HepG2 (cell line): Measurements from ENCODE around the gene HAP1. TPM values are rescaled to one million over a fixed set of nuclear protein-coding genes. Genes with fewer than 3 reads are reported as not detected.
A peak's percentile ranks its signal among the peaks of the same experiment; 100 is the strongest.

Source experiments
- ARNT ChIP-seq: fragments of 450-650 bp; IDR thresholded peaks from 2 replicates; pipeline ENCODE4 v1.6.1; 2017
- HMG20A ChIP-seq: IDR thresholded peaks from 2 replicates; pipeline ENCODE4 v1.6.1; 2016; ENCODE audit warnings: borderline replicate concordance
- IRX3 ChIP-seq: sonication (generic); formaldehyde crosslinking; IDR thresholded peaks from 2 replicates; pipeline ENCODE4 v1.8.1; 2023; ENCODE audit warnings: mild to moderate bottlenecking, low read depth, missing genetic modification reagents, borderline replicate concordance
- KLF16 ChIP-seq, 2 experiments: sonication (generic) in 1 of 2; formaldehyde crosslinking in 1 of 2; IDR thresholded peaks; 2 replicates each; pipeline versions ENCODE4 v1.6.1 to v1.8.0; 2016 to 2023; ENCODE audit warnings: missing genetic modification reagents in 2 of 2, missing compliant biosample characterization in 1 of 2
- MTF1 ChIP-seq: sonication (generic); formaldehyde crosslinking; IDR thresholded peaks from 2 replicates; pipeline ENCODE4 v1.5.0; 2020; ENCODE audit warnings: missing genetic modification reagents
- MTF2 ChIP-seq: sonication (generic); formaldehyde crosslinking; IDR thresholded peaks from 2 replicates; pipeline ENCODE4 v1.5.0; 2020; ENCODE audit warnings: missing genetic modification reagents, borderline replicate concordance
- PCBP2 ChIP-seq: fragments of 200-400 bp; formaldehyde crosslinking; optimal IDR thresholded peaks from 2 replicates; pipeline ENCODE3; 2018; ENCODE audit warnings: low read length, low read depth; ENCODE audit not compliant: poor library complexity, severe bottlenecking
- PPARG ChIP-seq: conservative IDR thresholded peaks from 2 replicates; pipeline ENCODE4 v1.6.1; 2016; ENCODE audit warnings: missing biosample characterization, missing genetic modification reagents
- RFX3 ChIP-seq: IDR thresholded peaks from 2 replicates; pipeline ENCODE4 v1.6.1; 2016; ENCODE audit warnings: missing biosample characterization, missing genetic modification reagents
- SALL1 ChIP-seq: sonication (generic); formaldehyde crosslinking; IDR thresholded peaks from 2 replicates; pipeline ENCODE4 v1.8.0; 2022; ENCODE audit warnings: mild to moderate bottlenecking, missing genetic modification reagents
- SAP130 ChIP-seq: IDR thresholded peaks from 2 replicates; pipeline ENCODE4 v1.6.1; 2016; ENCODE audit warnings: low read depth
- SCMH1 ChIP-seq: sonication (generic); formaldehyde crosslinking; IDR thresholded peaks from 2 replicates; pipeline ENCODE4 v1.9.0; 2021; ENCODE audit warnings: missing genetic modification reagents, mild to moderate bottlenecking, borderline replicate concordance
- SOX6 ChIP-seq, 2 experiments: fragments of 450-650 bp in 1 of 2; sonication (generic) in 1 of 2; formaldehyde crosslinking in 1 of 2; IDR thresholded peaks; 2 replicates each; pipeline versions ENCODE4 v1.4.0 to v1.6.1; 2017 to 2020; ENCODE audit warnings: antibody characterized with exemption in 1 of 2, mild to moderate bottlenecking in 1 of 2, missing genetic modification reagents in 1 of 2
- THYN1 ChIP-seq: sonication (generic); formaldehyde crosslinking; IDR thresholded peaks from 2 replicates; pipeline ENCODE4 v1.8.1; 2023; ENCODE audit warnings: low read depth, mild to moderate bottlenecking, moderate library complexity, missing genetic modification reagents, borderline replicate concordance
- U2AF2 ChIP-seq: fragments of 200-400 bp; formaldehyde crosslinking; IDR thresholded peaks from 2 replicates; pipeline ENCODE4 v1.6.1; 2017; ENCODE audit warnings: low read depth, mild to moderate bottlenecking, low read length
- ZBTB7A ChIP-seq: sonication (generic); formaldehyde crosslinking; IDR thresholded peaks from 2 replicates; pipeline ENCODE4 v1.8.0; 2022; ENCODE audit warnings: mild to moderate bottlenecking, missing genetic modification reagents
- ZNF180 ChIP-seq: sonication (generic); formaldehyde crosslinking; IDR thresholded peaks from 2 replicates; pipeline ENCODE4 v1.4.0; 2020; ENCODE audit warnings: low read depth, missing genetic modification reagents, borderline replicate concordance
- ZNF333 ChIP-seq: sonication (generic); formaldehyde crosslinking; IDR thresholded peaks from 2 replicates; pipeline ENCODE4 v1.4.0; 2020; ENCODE audit warnings: mild to moderate bottlenecking, missing genetic modification reagents, borderline replicate concordance
- ZNF337 ChIP-seq: sonication (generic); formaldehyde crosslinking; IDR thresholded peaks from 2 replicates; pipeline ENCODE4 v1.5.1; 2020; ENCODE audit warnings: missing genetic modification reagents, low read depth, mild to moderate bottlenecking, borderline replicate concordance
- ZNF580 ChIP-seq: IDR thresholded peaks from 2 replicates; pipeline ENCODE4 v1.6.1; 2016; ENCODE audit warnings: low read depth, borderline replicate concordance
- polyA plus RNA-seq, 8 experiments: library from polyadenylated mRNA; depleted of rRNA in 3 of 8; stranded (reverse) in 7 of 8; unstranded in 1 of 8; fragments of >200 nt; fragmentation: Illumina TruSeq in 4 of 8; extraction: Trizol in 4 of 8; gene quantifications; 2 replicates each; pipeline versions ENCODE4 v1.2.1 to v1.2.3, GENCODE V29; 2011 to 2016; ENCODE audit warnings: low read depth in 4 of 8, missing spikeins in 1 of 8, mixed read lengths in 1 of 8; ENCODE audit not compliant: insufficient read depth in 1 of 8
- total RNA-seq, 5 experiments: library from RNA; depleted of rRNA; stranded (reverse); fragments of >200 nt; fragmentation: Illumina TruSeq; extraction: Trizol; gene quantifications; 2 replicates each; pipeline ENCODE4 v1.2.3, GENCODE V29; 2016; ENCODE audit warnings: low read depth in 1 of 5
- TF ChIP-seq, protein P1 (sequence below): sonication (generic); formaldehyde crosslinking; IDR thresholded peaks from 2 replicates; pipeline ENCODE4 v1.9.0; 2021; ENCODE audit warnings: missing genetic modification reagents, borderline replicate concordance
- TF ChIP-seq, protein P2 (sequence below): sonication (generic); formaldehyde crosslinking; IDR thresholded peaks from 2 replicates; pipeline ENCODE4 v1.4.0; 2020; ENCODE audit warnings: missing genetic modification reagents

HAP1 gene
- total and polyA plus RNA-seq, 2 of the 13 experiments (the other 11 are each of a cell fraction or from before 2014, with no cell fraction given) = 0.07 TPM

DNA sequence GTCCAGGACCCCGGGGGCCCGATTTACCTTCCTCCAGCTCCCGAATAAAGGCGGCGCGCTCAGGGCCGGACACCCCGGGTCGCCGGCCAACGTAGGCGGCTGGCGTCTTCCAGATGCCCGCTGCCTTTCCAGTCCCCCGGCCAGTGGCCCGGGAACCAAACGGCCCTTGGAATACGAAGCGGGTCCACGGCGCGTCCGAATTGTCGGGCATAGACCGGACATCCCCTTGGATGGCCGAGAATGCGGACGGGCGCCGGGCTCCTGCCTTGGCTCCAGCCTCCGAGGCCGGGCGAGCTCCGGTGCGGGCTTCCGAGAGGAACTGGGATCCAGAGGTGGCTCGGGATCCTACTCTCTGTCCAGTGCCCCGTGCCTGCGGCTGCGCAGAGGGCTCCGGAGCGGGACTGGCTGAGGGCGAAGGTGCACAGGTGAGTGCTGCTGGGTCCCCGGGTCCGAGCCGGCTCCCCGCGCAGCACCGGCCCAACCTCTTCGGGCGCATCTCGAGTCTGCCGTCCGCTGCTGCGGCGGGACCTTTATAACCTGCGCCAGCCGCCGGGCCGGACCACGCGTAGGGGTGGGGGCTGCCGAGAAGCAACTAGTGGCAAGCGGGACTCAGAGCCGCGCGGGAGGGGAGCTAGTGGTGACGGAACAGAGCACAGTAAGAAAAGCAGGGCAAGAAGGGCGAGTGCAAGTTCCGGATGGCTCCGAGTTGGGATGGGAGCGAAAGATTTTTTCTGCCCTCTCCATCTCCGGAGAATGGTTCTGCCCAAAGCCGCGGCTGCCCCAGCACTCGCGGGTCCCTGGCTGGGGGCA lies at the start of gene HAP1 (continued):
- peak; percentile 85; the same call in 1 of the 2 replicates for TF ChIP-seq ZNF333 (CRISPR knock-in tag)
- TF ChIP-seq SAP130 = peak; percentile 39
- TF ChIP-seq ZBTB7A (CRISPR knock-in tag) = no peak
- TF ChIP-seq PCBP2 = no peak
- peak; percentile 54; the same call in 1 of the 2 replicates for TF ChIP-seq IRX3 (CRISPR knock-in tag)
- no peak for TF ChIP-seq U2AF2
- TF ChIP-seq HMG20A (CRISPR knock-in tag) = no peak
- 0 out of 2 replicates have a peak, but pooled peaks have one; percentile 22 for TF ChIP-seq PPARG (CRISPR knock-in tag)
- TF ChIP-seq KLF16 (CRISPR knock-in tag; IDR thresholded peaks at IDR 0.05) = peak in 1 of 2 experiments; percentile 48; a peak in 1 of 4 replicates
- TF ChIP-seq RFX3 = no peak
- TF ChIP-seq ZNF580 (CRISPR knock-in tag) = peak; percentile 65; the same call in 1 of the 2 replicates
- TF ChIP-seq, protein P1, sequence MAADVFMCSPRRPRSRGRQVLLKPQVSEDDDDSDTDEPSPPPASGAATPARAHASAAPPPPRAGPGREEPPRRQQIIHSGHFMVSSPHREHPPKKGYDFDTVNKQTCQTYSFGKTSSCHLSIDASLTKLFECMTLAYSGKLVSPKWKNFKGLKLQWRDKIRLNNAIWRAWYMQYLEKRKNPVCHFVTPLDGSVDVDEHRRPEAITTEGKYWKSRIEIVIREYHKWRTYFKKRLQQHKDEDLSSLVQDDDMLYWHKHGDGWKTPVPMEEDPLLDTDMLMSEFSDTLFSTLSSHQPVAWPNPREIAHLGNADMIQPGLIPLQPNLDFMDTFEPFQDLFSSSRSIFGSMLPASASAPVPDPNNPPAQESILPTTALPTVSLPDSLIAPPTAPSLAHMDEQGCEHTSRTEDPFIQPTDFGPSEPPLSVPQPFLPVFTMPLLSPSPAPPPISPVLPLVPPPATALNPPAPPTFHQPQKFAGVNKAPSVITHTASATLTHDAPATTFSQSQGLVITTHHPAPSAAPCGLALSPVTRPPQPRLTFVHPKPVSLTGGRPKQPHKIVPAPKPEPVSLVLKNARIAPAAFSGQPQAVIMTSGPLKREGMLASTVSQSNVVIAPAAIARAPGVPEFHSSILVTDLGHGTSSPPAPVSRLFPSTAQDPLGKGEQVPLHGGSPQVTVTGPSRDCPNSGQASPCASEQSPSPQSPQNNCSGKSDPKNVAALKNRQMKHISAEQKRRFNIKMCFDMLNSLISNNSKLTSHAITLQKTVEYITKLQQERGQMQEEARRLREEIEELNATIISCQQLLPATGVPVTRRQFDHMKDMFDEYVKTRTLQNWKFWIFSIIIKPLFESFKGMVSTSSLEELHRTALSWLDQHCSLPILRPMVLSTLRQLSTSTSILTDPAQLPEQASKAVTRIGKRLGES = no peak
- TF ChIP-seq ZNF337 (CRISPR knock-in tag) = no peak
- no peak for TF ChIP-seq THYN1 (CRISPR knock-in tag)
- TF ChIP-seq ZNF180 (CRISPR knock-in tag) = 0 out of 2 replicates have a peak, but pooled peaks have one; percentile 81
- TF ChIP-seq SALL1 = peak; percentile 18; the same call in 1 of the 2 replicates
- no peak for TF ChIP-seq SCMH1
- no peak for TF ChIP-seq MTF2 (CRISPR knock-in tag)
- no peak for TF ChIP-seq ARNT
- TF ChIP-seq, protein P2, sequence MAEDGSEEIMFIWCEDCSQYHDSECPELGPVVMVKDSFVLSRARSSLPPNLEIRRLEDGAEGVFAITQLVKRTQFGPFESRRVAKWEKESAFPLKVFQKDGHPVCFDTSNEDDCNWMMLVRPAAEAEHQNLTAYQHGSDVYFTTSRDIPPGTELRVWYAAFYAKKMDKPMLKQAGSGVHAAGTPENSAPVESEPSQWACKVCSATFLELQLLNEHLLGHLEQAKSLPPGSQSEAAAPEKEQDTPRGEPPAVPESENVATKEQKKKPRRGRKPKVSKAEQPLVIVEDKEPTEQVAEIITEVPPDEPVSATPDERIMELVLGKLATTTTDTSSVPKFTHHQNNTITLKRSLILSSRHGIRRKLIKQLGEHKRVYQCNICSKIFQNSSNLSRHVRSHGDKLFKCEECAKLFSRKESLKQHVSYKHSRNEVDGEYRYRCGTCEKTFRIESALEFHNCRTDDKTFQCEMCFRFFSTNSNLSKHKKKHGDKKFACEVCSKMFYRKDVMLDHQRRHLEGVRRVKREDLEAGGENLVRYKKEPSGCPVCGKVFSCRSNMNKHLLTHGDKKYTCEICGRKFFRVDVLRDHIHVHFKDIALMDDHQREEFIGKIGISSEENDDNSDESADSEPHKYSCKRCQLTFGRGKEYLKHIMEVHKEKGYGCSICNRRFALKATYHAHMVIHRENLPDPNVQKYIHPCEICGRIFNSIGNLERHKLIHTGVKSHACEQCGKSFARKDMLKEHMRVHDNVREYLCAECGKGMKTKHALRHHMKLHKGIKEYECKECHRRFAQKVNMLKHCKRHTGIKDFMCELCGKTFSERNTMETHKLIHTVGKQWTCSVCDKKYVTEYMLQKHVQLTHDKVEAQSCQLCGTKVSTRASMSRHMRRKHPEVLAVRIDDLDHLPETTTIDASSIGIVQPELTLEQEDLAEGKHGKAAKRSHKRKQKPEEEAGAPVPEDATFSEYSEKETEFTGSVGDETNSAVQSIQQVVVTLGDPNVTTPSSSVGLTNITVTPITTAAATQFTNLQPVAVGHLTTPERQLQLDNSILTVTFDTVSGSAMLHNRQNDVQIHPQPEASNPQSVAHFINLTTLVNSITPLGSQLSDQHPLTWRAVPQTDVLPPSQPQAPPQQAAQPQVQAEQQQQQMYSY (CRISPR knock-in tag) = peak; percentile 41; the same call in 1 of the 2 replicates
- TF ChIP-seq MTF1 (CRISPR knock-in tag) = peak; percentile 69; the same call in 1 of the 2 replicates
- no peak for TF ChIP-seq SOX6 (IDR thresholded peaks at IDR 0.05)
- peak; percentile 39; the same call in 1 of the 2 replicates for TF ChIP-seq SOX6 (CRISPR knock-in tag; IDR thresholded peaks at IDR 0.05)
